ENCODE measurements around the gene ARL15.
"Not testable (repeated sequence)": the region's sequence is repeated elsewhere in the genome, so short reads cannot be mapped to it uniquely, and the experiment has no call there.

Gene ARL15

GRCh38 chr5:54060919-54061318, 249.5 kb downstream of the ARL15 start:
- H3K36me3 ChIP-seq (ENCODE audit: control insufficient read depth, insufficient read depth, low read length); H3K9ac ChIP-seq (ENCODE audit: low read length); H3K27me3 ChIP-seq (ENCODE audit: control insufficient read depth, insufficient read depth, low read length); H3K4me1 ChIP-seq (ENCODE audit: control insufficient read depth, insufficient read depth, low read length); H3K4me3 ChIP-seq (ENCODE audit: low read length); H3K9me3 ChIP-seq (ENCODE audit: control insufficient read depth, low read length): not testable (repeated sequence)

- Histone ChIP-seq H3K27me3 (ENCODE audit: control insufficient read depth, insufficient read depth, low read length) (no peaks in the 10 kb centered on the region), H3K4me1 (ENCODE audit: control insufficient read depth, insufficient read depth, low read length) (peaks cover 7% of the 10 kb centered on the region), H3K9me3 (ENCODE audit: control insufficient read depth, low read length) (no peaks in the 10 kb centered on the region), H3K4me3 (ENCODE audit: low read length) (no peak overlapping the region), H3K9ac (ENCODE audit: low read length) (no peak overlapping the region), H3K36me3 (ENCODE audit: control insufficient read depth, insufficient read depth, low read length) (no peaks in the 10 kb centered on the region)
Observed at GRCh38 chr5:54049963-54050362, 260.4 kb downstream of the ARL15 start.

- H3K9ac ChIP-seq (ENCODE audit: low read length): no peak overlapping the region
- peaks cover 7% of the 10 kb centered on the region for H3K4me1 ChIP-seq (ENCODE audit: control insufficient read depth, insufficient read depth, low read length)
- no peaks in the 10 kb centered on the region for H3K36me3 ChIP-seq (ENCODE audit: control insufficient read depth, insufficient read depth, low read length)
Observed at GRCh38 chr5:54049144-54049543, 261.2 kb downstream of the ARL15 start.

GRCh38 chr5:54045077-54045792, 265.1 kb downstream of the ARL15 start:
- H3K9ac ChIP-seq (ENCODE audit: low read length): no peak overlapping the region
- H3K4me3 ChIP-seq (ENCODE audit: low read length): no peak overlapping the region
- H3K36me3 ChIP-seq (ENCODE audit: control insufficient read depth, insufficient read depth, low read length): no peaks in the 10 kb centered on the region
- H3K9me3 ChIP-seq (ENCODE audit: control insufficient read depth, low read length): no peaks in the 10 kb centered on the region
- no peaks in the 10 kb centered on the region for H3K27me3 ChIP-seq (ENCODE audit: control insufficient read depth, insufficient read depth, low read length)
- H3K4me1 ChIP-seq (ENCODE audit: control insufficient read depth, insufficient read depth, low read length): peaks cover 7% of the 10 kb centered on the region

More at GRCh38 chr5:54049144-54049543, 261.2 kb downstream of the ARL15 start:
- H3K4me3 ChIP-seq (ENCODE audit: low read length): no peak overlapping the region
- no peaks in the 10 kb centered on the region for H3K27me3 ChIP-seq (ENCODE audit: control insufficient read depth, insufficient read depth, low read length)
- no peaks in the 10 kb centered on the region for H3K9me3 ChIP-seq (ENCODE audit: control insufficient read depth, low read length)

- not testable (repeated sequence) for H3K36me3 ChIP-seq (ENCODE audit: control insufficient read depth, insufficient read depth, low read length); H3K9me3 ChIP-seq (ENCODE audit: control insufficient read depth, low read length); H3K27me3 ChIP-seq (ENCODE audit: control insufficient read depth, insufficient read depth, low read length); H3K9ac ChIP-seq (ENCODE audit: low read length); H3K4me3 ChIP-seq (ENCODE audit: low read length)
- H3K4me1 ChIP-seq (ENCODE audit: control insufficient read depth, insufficient read depth, low read length): peaks cover 13% of the 10 kb centered on the region
Observed at GRCh38 chr5:54044276-54044675, 266.1 kb downstream of the ARL15 start.

DNA sequence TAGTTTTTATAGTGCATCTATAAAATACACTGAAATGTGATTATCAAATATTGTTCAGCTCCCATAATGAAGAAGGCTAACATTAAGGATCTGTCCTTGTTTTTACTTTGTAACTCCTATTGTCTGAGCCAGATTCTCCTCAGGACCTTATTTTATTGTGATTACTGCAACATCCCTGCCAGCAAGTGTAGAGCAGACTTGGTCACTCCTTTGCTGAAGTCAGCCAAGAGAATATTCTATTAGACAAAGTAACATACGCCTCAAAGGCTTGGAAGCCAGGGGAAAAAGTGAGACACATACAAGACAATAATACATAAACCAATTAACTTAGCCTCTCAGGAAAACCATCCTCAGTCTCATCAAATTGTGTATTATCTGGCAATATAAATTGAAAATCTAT, 269.6 kb downstream of the ARL15 start:
- H3K9ac ChIP-seq (ENCODE audit: low read length): no peak overlapping the region
- H3K36me3 ChIP-seq (ENCODE audit: control insufficient read depth, insufficient read depth, low read length): no peaks in the 10 kb centered on the region
- peaks cover 13% of the 10 kb centered on the region for H3K4me1 ChIP-seq (ENCODE audit: control insufficient read depth, insufficient read depth, low read length)
- no peaks in the 10 kb centered on the region for H3K27me3 ChIP-seq (ENCODE audit: control insufficient read depth, insufficient read depth, low read length)
- no peak overlapping the region for H3K4me3 ChIP-seq (ENCODE audit: low read length)
- H3K9me3 ChIP-seq (ENCODE audit: control insufficient read depth, low read length): no peaks in the 10 kb centered on the region

DNA sequence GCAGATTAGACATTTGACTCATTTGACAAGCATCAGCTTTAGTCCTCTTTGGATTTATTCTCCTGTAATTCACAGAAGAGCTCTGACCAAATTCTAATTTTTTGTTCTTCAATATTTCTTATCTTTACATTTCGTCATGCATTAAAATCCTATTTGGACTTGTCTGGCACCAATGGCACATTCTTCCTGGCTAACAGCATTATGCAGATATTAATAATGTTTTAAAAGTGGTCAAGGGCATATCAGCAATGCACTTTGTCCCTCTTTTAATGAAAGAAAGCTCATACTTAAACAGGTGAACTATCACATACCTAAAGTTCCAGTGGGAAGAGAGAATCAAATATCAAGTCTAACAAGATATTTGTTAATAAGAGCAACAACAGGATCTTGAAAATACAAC, 270.4 kb downstream of the ARL15 start:
- Histone ChIP-seq H3K9me3 (ENCODE audit: control insufficient read depth, low read length) (no peaks in the 10 kb centered on the region), H3K9ac (ENCODE audit: low read length) (no peak overlapping the region), H3K4me3 (ENCODE audit: low read length) (no peak overlapping the region), H3K36me3 (ENCODE audit: control insufficient read depth, insufficient read depth, low read length) (no peaks in the 10 kb centered on the region), H3K4me1 (ENCODE audit: control insufficient read depth, insufficient read depth, low read length) (peaks cover 6% of the 10 kb centered on the region), H3K27me3 (ENCODE audit: control insufficient read depth, insufficient read depth, low read length) (no peaks in the 10 kb centered on the region)

GRCh38 chr5:54037205-54037604, 273.2 kb downstream of the ARL15 start:
- no peaks in the 10 kb centered on the region for H3K36me3 ChIP-seq (ENCODE audit: control insufficient read depth, insufficient read depth, low read length)
- H3K4me3 ChIP-seq (ENCODE audit: low read length): no peak overlapping the region
- H3K27me3 ChIP-seq (ENCODE audit: control insufficient read depth, insufficient read depth, low read length): no peaks in the 10 kb centered on the region
- no peak overlapping the region for H3K9ac ChIP-seq (ENCODE audit: low read length)
- no peaks in the 10 kb centered on the region for H3K9me3 ChIP-seq (ENCODE audit: control insufficient read depth, low read length)
- peaks cover 6% of the 10 kb centered on the region for H3K4me1 ChIP-seq (ENCODE audit: control insufficient read depth, insufficient read depth, low read length)

GRCh38 chr5:54030981-54031380, 279.4 kb downstream of the ARL15 start:
- H3K4me1 ChIP-seq (ENCODE audit: control insufficient read depth, insufficient read depth, low read length): no peaks in the 10 kb centered on the region
- H3K36me3 ChIP-seq (ENCODE audit: control insufficient read depth, insufficient read depth, low read length): no peaks in the 10 kb centered on the region
- no peak overlapping the region for H3K9ac ChIP-seq (ENCODE audit: low read length)
- no peak overlapping the region for H3K4me3 ChIP-seq (ENCODE audit: low read length)
- no peaks in the 10 kb centered on the region for H3K9me3 ChIP-seq (ENCODE audit: control insufficient read depth, low read length)
- no peaks in the 10 kb centered on the region for H3K27me3 ChIP-seq (ENCODE audit: control insufficient read depth, insufficient read depth, low read length)

- Histone ChIP-seq H3K9ac (ENCODE audit: low read length) (no peak overlapping the region), H3K4me1 (ENCODE audit: control insufficient read depth, insufficient read depth, low read length) (peaks cover 3% of the 10 kb centered on the region), H3K4me3 (ENCODE audit: low read length) (no peak overlapping the region), H3K27me3 (ENCODE audit: control insufficient read depth, insufficient read depth, low read length) (no peaks in the 10 kb centered on the region), H3K36me3 (ENCODE audit: control insufficient read depth, insufficient read depth, low read length) (no peaks in the 10 kb centered on the region), H3K9me3 (ENCODE audit: control insufficient read depth, low read length) (no peaks in the 10 kb centered on the region)
Observed at GRCh38 chr5:54024466-54024865, 285.9 kb downstream of the ARL15 start.

DNA sequence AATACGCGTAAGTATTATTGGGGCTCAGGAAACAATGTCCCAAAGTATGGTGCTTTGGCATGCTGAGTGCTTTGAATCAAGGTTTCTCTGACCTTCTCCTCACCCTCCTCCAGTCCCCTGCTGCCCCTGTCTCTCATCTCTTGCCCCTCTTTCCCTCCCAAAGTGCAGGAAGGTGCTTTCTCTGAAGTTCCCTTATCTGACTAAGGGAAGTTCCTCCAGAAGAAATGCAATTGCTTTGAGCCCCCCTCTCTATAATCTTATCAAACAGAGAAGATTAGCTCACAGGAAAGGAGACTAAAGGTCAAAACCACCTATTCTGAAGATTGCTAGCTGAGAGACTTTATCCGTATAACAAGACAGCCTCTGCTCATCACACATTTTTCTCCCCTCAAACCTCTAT, 288.1 kb downstream of the ARL15 start:
- Histone ChIP-seq H3K36me3 (ENCODE audit: control insufficient read depth, insufficient read depth, low read length) (no peaks in the 10 kb centered on the region), H3K4me3 (ENCODE audit: low read length) (no peak overlapping the region), H3K4me1 (ENCODE audit: control insufficient read depth, insufficient read depth, low read length) (peaks cover 3% of the 10 kb centered on the region)

GRCh38 chr5:54021431-54022164, 288.8 kb downstream of the ARL15 start:
- no peaks in the 10 kb centered on the region for H3K9me3 ChIP-seq (ENCODE audit: control insufficient read depth, low read length)
- H3K9ac ChIP-seq (ENCODE audit: low read length): no peak overlapping the region
- H3K27me3 ChIP-seq (ENCODE audit: control insufficient read depth, insufficient read depth, low read length): no peaks in the 10 kb centered on the region
- peaks cover 3% of the 10 kb centered on the region for H3K4me1 ChIP-seq (ENCODE audit: control insufficient read depth, insufficient read depth, low read length)
- H3K36me3 ChIP-seq (ENCODE audit: control insufficient read depth, insufficient read depth, low read length): no peaks in the 10 kb centered on the region
- H3K4me3 ChIP-seq (ENCODE audit: low read length): no peak overlapping the region

More for the DNA sequence above, 288.1 kb downstream of the ARL15 start:
- no peaks in the 10 kb centered on the region for H3K9me3 ChIP-seq (ENCODE audit: control insufficient read depth, low read length)
- H3K27me3 ChIP-seq (ENCODE audit: control insufficient read depth, insufficient read depth, low read length): no peaks in the 10 kb centered on the region
- H3K9ac ChIP-seq (ENCODE audit: low read length): no peak overlapping the region

Measured in mucosa of stomach (tissue), 1 donor.